ENCODE results near the gene ANGEL1. TPM values are rescaled to one million over a fixed set of nuclear protein-coding genes. Genes with fewer than 3 reads are reported as not detected.

ANGEL1 gene, protein sequence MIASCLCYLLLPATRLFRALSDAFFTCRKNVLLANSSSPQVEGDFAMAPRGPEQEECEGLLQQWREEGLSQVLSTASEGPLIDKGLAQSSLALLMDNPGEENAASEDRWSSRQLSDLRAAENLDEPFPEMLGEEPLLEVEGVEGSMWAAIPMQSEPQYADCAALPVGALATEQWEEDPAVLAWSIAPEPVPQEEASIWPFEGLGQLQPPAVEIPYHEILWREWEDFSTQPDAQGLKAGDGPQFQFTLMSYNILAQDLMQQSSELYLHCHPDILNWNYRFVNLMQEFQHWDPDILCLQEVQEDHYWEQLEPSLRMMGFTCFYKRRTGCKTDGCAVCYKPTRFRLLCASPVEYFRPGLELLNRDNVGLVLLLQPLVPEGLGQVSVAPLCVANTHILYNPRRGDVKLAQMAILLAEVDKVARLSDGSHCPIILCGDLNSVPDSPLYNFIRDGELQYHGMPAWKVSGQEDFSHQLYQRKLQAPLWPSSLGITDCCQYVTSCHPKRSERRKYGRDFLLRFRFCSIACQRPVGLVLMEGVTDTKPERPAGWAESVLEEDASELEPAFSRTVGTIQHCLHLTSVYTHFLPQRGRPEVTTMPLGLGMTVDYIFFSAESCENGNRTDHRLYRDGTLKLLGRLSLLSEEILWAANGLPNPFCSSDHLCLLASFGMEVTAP
- 10 to 100 TPM; 10.6 to 10.7 TPM for total RNA-seq

DNA sequence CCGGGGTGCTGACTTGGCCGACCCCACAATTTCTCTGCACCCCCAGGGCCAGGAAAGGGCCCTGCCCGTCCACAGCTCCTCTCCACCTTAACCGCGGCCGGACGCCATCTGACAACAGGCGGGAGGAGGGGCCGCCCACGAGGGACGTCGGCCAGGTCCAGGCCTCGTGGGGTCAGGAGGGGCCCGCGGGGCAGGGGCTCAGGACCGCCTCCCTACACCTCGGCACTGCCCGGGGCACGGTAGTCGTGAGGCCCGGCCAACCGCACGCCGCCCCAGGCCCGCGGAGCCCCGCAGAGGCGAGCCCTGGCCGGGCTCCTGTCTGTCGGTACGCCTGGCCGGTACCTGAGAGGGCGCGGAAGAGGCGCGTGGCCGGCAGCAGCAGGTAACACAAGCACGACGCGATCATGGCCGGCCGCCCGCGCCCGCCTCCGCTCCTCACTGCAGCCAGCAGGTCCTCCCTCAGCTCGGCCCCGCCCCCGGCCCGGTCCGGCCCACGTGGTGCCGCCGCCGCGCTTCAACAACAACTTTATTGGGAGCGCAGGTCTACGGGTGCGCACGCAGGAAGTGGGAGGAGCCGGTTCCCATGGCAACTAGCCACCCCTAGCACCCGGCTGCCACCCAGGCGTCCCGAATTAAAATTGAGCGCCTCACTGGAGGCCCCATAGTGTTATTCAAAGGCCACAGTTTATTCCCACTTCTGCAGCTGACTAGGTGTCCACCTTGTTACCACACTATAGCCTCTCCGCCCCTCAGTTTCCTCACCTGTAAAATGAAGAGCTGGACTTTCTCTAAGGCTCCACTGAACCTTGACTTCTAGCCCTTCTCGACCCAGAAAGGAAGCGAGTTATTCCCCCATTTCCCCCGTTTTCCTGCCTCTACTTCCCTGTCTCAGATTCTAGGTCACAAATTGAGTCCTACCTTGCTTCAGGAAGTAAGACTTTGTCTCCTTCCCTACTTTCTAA, at the start of gene ANGEL1:
ANGEL1 (minus strand) TSS at position 461 of the 962 bp plus-strand sequence; CDS start at position 406, 55 bp downstream.
- peak; percentile 91 for ATAC-seq (replicated peaks)
- H3K4me1 Mint-ChIP-seq: peaks cover 12% of the 10 kb centered on the region
- no peaks in the 10 kb centered on the region for H3K27me3 Mint-ChIP-seq
- H3K27ac Mint-ChIP-seq: peak within 1 kb of the TSS; percentile 95
- peaks cover 19% of the 10 kb centered on the region for H3K36me3 Mint-ChIP-seq (ENCODE audit: low read depth)
- peak within 1 kb of the TSS; percentile 98 for H3K4me3 Mint-ChIP-seq
- no peaks in the 10 kb centered on the region for H3K9me3 Mint-ChIP-seq

DNA sequence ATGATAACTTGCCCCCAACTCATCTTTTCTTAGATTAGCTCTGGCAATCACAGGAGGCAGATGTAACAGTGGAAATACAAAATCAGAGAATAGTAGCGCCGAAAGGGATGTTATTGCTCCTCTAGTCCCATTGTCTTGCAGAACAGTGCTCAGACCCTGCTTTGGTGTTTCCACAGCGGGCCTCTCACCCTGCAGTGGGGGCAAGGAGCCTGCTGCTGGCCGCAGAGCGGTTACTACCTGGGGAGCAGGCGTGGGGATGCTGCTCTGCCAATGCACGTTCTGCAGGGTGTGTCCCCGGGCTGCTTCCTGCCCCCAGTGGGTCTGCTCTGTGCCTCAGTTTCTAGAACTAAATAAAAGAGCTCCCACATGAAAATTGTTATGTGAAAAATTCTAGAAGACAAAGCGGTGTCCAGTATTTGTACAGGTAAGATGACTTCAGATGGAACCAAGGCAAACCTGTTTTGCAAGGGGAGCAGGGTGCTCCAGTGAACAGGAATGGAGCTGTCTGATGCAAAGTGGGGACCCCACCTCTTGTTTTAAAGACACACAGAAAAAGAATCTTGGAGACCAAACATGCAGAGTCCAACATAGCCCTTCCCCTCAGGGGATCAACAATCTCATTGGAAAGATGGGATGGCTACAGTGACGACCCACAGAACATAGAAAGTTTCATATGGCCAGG, 49.0 kb upstream of the ANGEL1 start:
- Mint-ChIP-seq H3K4me3 (no peak overlapping the region), H3K27ac (no peak overlapping the region), H3K4me1 (peaks cover 4% of the 10 kb centered on the region), H3K36me3 (ENCODE audit: low read depth) (no peaks in the 10 kb centered on the region), H3K9me3 (no peaks in the 10 kb centered on the region), H3K27me3 (peaks cover 4% of the 10 kb centered on the region)
- ATAC-seq (replicated peaks): no peak

DNA sequence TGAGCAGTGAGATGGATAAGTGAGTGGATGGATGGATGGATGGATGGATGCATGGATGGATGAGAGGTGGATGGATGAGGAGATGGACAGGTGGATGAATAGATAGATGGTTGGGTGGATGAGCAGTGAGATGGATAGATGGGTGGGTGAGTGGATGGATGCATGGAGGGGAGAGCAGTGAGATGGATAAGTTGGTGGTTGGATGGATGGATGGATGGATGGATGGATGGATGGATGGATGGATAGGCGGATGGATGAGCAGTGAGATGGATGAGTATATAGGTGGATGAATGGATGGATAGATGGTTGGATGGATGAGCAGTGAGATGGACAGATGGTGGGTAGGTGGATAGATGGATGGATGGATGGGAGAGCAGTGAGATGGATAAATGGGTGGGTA, 44.1 kb upstream of the ANGEL1 start:
- no peak for ATAC-seq (replicated peaks)
- no peaks in the 10 kb centered on the region for H3K36me3 Mint-ChIP-seq (ENCODE audit: low read depth)
- no peak overlapping the region for H3K27ac Mint-ChIP-seq
- H3K4me1 Mint-ChIP-seq: no peaks in the 10 kb centered on the region
- H3K4me3 Mint-ChIP-seq: no peak overlapping the region
- no peaks in the 10 kb centered on the region for H3K9me3 Mint-ChIP-seq
- H3K27me3 Mint-ChIP-seq: peaks cover 20% of the 10 kb centered on the region

DNA sequence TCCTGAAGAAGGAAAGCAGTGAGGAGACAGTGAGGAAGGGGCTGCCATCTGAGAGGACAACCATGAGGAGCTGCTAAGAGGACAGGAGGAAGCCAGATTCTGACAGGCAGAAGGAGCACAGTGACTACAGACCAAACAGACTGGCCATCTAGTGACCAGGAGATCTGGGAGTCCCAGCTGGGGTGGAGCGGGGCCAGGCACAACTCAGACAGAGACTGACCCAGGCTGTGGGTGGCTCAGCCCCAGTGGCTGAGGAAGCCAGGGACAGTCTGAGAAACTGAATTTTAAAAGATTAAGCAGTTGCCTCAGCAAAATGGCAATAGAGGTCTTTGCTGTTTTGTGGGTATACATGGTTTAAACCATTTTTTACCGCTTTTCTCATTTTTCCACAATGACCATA, 42.4 kb upstream of the ANGEL1 start:
- Mint-ChIP-seq H3K27ac (no peak overlapping the region), H3K4me1 (no peaks in the 10 kb centered on the region), H3K9me3 (no peaks in the 10 kb centered on the region), H3K36me3 (ENCODE audit: low read depth) (no peaks in the 10 kb centered on the region), H3K4me3 (no peak overlapping the region), H3K27me3 (peaks cover 20% of the 10 kb centered on the region)
- no peak for ATAC-seq (replicated peaks)

DNA sequence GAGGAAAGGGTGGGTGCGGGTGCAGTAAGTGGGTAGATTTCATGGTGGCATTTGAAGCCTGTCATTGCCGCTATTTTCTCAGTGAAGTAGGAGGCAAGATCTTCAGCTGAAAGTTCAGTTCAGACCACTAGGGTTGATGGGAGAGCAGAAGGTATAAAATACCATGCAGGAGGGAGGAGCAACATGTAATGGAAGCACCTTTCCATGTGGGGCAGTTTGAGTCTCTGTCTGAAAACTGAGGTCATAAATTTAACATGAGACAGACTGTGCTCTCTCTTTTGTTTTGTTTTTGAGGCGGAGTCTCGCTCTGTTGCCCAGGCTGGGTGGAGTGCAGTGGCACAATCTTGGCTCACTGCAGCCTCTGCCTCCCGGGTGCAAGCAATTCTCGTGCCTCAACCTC, 36.2 kb upstream of the ANGEL1 start:
- Mint-ChIP-seq H3K27ac (no peak overlapping the region), H3K36me3 (ENCODE audit: low read depth) (no peaks in the 10 kb centered on the region), H3K9me3 (no peaks in the 10 kb centered on the region), H3K4me3 (no peak overlapping the region), H3K4me1 (no peaks in the 10 kb centered on the region), H3K27me3 (peaks cover 9% of the 10 kb centered on the region)
- ATAC-seq (replicated peaks): no peak

DNA sequence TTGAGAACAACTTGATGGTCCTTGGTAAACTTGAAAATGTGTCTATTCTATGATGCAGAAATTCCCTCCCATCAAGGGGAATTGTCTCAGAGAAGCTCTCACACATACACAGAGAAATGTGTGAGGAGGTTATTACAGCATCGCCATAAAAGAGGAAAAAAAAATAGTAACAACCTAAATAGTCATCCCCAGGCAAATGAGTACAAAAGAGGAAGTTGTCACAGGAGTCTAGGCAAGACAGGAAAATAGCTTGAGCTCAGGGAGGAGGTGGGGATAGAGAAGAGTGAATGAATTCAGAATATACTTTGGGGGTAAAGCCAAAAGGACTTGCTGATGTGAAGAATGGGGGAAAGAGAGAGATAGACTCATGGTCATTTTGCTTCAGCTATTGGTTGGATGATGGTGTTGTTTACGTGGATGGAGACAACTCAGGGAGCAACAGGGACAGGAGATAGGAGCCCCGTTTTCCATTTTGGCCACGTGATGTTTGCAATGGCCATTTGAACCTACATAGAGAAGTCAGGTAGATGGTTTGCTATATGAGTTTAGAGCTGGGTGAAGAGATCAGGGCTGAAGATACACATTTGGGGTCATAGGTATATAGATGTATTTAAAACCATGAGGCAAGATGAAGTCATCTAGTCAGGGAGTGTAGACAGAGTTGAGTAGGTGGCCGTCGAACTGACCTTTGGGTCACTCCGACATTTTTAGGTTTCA, 33.8 kb upstream of the ANGEL1 start:
- no peaks in the 10 kb centered on the region for H3K4me1 Mint-ChIP-seq
- no peaks in the 10 kb centered on the region for H3K9me3 Mint-ChIP-seq
- no peak overlapping the region for H3K27ac Mint-ChIP-seq
- no peak overlapping the region for H3K4me3 Mint-ChIP-seq
- H3K27me3 Mint-ChIP-seq: peaks cover 10% of the 10 kb centered on the region
- H3K36me3 Mint-ChIP-seq (ENCODE audit: low read depth): no peaks in the 10 kb centered on the region
- no peak for ATAC-seq (replicated peaks)

DNA sequence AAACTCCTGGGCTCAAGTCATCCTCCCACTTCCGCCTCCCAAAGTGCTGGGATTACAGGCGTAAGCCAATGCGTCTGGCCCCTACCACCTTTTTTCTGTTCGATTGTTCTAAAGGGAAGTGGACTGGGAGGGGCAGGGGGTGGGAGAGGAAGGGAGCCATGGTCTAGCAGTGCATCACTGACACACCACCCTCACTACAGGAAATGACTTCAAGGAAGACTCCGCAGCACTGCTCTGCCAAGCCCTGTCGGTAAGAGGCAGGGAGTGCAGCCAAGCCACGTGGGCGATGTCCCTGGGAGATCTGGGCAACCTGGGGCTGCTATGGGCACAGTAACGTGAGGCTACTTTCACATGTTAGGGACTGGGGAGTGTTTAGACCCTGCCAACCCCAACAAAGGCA, 31.5 kb upstream of the ANGEL1 start:
- peak; percentile 100 for ATAC-seq (replicated peaks)
- H3K4me1 Mint-ChIP-seq: no peaks in the 10 kb centered on the region
- peak overlapping the region; percentile 75 for H3K27ac Mint-ChIP-seq
- peaks cover 10% of the 10 kb centered on the region for H3K27me3 Mint-ChIP-seq
- peak overlapping the region; percentile 35 for H3K4me3 Mint-ChIP-seq
- no peaks in the 10 kb centered on the region for H3K9me3 Mint-ChIP-seq
- H3K36me3 Mint-ChIP-seq (ENCODE audit: low read depth): no peaks in the 10 kb centered on the region

DNA sequence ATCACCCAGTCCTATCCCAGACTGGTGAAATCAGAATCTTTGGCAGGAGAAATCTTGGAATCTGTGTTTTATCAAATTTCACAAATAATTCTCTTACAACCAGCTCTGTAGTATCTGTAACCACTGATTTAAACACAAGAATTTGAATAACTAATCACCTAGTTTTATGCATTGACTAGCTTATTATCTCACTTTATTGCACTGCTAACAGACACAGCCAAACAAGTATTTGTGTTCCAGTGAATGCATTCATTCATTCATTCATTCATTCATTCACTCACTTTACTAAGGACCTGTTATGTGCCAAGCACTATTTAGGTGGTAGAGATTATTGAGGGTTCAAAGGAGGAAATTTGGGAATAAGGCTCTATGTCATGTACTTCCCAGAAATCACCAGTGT, 29.7 kb upstream of the ANGEL1 start:
- Mint-ChIP-seq H3K36me3 (ENCODE audit: low read depth) (no peaks in the 10 kb centered on the region), H3K9me3 (no peaks in the 10 kb centered on the region), H3K4me1 (no peaks in the 10 kb centered on the region), H3K27ac (no peak overlapping the region), H3K27me3 (peaks cover 10% of the 10 kb centered on the region), H3K4me3 (no peak overlapping the region)
- ATAC-seq (replicated peaks): no peak

DNA sequence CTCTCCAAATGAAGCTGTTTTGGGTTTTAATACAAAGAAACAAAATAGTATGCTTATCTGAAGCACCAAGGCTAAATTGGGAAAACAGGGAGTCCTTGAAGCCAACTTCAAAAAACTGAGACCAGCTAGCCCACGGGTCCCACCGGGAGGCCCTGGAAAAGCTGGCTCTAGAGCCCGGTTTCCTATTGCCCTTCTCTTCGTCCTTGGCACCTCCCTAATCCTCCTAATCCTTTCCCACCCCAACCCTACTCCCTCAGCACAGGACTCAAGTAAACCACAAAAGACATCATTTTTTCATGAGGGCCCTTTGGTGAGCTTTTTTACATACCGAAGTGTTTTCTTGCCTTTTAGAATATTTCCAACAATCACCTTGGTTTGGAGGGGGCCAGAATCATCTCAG, 24.8 kb upstream of the ANGEL1 start:
- ATAC-seq (replicated peaks): no peak
- Mint-ChIP-seq H3K4me1 (no peaks in the 10 kb centered on the region), H3K4me3 (no peak overlapping the region), H3K27me3 (peaks cover 3% of the 10 kb centered on the region), H3K9me3 (no peaks in the 10 kb centered on the region), H3K27ac (no peak overlapping the region), H3K36me3 (ENCODE audit: low read depth) (no peaks in the 10 kb centered on the region)

DNA sequence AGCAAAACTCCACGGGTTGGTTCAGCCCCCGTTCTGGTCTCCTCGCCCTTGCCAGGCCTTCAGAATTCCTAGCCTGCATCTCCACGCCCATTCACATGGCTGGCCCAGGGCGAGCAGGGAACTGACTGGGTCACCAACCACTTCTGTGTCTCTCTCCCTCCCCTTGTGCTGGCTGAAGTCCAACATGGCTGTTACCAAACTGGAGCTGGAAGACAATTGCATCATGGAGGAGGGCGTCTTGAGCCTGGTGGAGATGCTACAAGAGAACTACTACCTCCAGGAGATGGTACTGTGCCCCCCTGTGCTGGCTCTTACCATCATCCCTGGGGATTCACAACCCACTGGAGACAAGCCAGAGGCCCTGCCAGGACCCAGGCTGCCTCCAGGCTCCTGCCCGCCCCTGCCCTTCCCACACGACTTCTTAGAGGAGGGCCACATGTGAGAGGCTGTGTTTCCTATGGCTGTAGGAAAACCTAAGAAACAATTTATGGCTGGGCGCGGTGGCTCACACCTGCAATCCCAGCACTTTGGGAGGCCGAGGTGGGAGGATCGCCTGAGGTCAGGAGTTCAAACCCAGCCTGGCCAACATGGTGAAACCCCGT, 23.4 kb upstream of the ANGEL1 start:
- H3K4me3 Mint-ChIP-seq: no peak overlapping the region
- H3K27ac Mint-ChIP-seq: no peak overlapping the region
- H3K9me3 Mint-ChIP-seq: no peaks in the 10 kb centered on the region
- H3K4me1 Mint-ChIP-seq: no peaks in the 10 kb centered on the region
- no peaks in the 10 kb centered on the region for H3K36me3 Mint-ChIP-seq (ENCODE audit: low read depth)
- ATAC-seq (replicated peaks): no peak
- H3K27me3 Mint-ChIP-seq: peaks cover 3% of the 10 kb centered on the region

DNA sequence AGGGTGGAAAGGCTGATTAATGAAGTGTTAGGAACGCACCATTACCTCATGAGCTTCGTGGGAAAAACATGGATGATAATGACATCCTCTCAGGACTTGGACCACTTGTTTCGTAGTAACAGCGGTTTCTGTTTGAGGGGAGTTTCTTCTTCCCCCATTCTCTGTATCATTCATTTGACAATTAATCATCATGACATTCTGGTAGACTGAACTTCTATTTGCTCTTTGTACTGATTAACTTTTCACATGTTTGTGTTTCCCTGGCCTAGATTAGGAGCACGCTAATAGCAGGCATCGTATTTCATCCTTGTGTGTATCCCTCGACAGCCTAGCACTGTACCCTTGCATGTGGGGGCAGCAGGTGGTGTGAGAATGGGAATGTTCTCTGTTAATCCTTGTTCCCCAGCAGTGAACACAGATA, 21.6 kb upstream of the ANGEL1 start:
- H3K4me1 Mint-ChIP-seq: no peaks in the 10 kb centered on the region
- no peak overlapping the region for H3K27ac Mint-ChIP-seq
- H3K27me3 Mint-ChIP-seq: peaks cover 3% of the 10 kb centered on the region
- H3K36me3 Mint-ChIP-seq (ENCODE audit: low read depth): no peaks in the 10 kb centered on the region
- no peak overlapping the region for H3K4me3 Mint-ChIP-seq
- no peaks in the 10 kb centered on the region for H3K9me3 Mint-ChIP-seq
- no peak for ATAC-seq (replicated peaks)

DNA sequence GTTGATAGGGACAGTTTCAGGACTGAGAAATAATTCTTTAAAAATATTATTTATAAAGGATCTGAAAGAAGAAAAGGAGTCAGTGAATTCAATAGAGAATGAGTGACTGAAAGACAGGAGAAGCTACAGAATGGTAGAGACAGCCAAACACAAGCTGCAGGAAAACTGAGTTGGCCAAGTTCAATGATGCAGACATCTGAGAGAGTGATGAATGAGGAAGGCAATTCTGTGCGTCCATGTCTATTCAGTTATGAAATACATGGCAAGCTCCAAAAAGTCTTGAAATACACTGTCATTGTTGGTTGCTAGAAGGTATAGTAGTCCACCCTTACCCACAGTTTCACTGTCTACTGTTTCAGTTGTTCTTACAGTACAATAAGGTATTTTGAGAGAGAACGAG, 20.3 kb upstream of the ANGEL1 start:
- Mint-ChIP-seq H3K36me3 (ENCODE audit: low read depth) (no peaks in the 10 kb centered on the region), H3K4me1 (no peaks in the 10 kb centered on the region), H3K27ac (no peak overlapping the region), H3K27me3 (peaks cover 3% of the 10 kb centered on the region), H3K9me3 (no peaks in the 10 kb centered on the region), H3K4me3 (no peak overlapping the region)
- ATAC-seq (replicated peaks): no peak

DNA sequence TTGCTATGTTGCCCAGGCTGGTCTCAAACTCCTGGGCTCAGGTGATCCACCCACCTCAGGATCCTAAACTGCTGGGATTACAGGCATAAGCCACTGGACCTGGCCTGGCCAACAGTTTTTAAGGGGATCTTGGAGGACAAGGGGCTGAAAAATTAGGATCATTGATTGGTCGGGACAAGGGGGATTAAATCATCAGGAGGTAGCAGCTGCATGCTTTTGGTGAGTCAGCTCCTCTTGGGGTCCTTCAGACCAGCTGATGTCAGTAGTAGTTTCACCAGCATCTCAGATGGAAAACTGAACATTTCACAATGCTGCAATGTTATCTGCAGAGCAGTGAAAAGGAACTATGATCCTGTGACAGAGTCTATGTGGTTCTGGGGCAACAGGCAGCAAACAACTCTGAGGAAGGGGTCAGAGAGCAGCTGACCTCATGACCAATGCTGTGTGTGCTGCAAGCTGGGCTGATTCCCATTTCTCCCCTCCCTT, 19.9 kb upstream of the ANGEL1 start:
- Mint-ChIP-seq H3K36me3 (ENCODE audit: low read depth) (no peaks in the 10 kb centered on the region), H3K9me3 (no peaks in the 10 kb centered on the region), H3K4me1 (no peaks in the 10 kb centered on the region), H3K27me3 (peaks cover 3% of the 10 kb centered on the region), H3K4me3 (no peak overlapping the region), H3K27ac (no peak overlapping the region)
- ATAC-seq (replicated peaks): no peak

Data from activated T-helper 17 cell treated with anti-CD3 and anti-CD28 coated beads, Interleukin-2, amount 50 U/mL, for 72 hours (primary cell).